Ovary (tissue), 3 donors: ENCODE measurements around the gene GABRG3.

Experiments used
- CTCF ChIP-seq, 3 donors: fragments of 450-650 bp in 2 of 3; fragments of 200-600 bp in 1 of 3; IDR thresholded peaks; one replicate each; pipeline versions ENCODE4 v1.5.1 to v1.8.0; 2016 to 2022; ENCODE audit warnings: antibody characterized with exemption in 3 of 3, mild to moderate bottlenecking in 1 of 3
- EP300 ChIP-seq: sonication (generic); formaldehyde crosslinking; IDR thresholded peaks from one replicate; pipeline ENCODE4 v1.6.1; 2017; ENCODE audit warnings: antibody characterized with exemption
- donor health status: DM: no; HTN: no; CAD: no.

DNA sequence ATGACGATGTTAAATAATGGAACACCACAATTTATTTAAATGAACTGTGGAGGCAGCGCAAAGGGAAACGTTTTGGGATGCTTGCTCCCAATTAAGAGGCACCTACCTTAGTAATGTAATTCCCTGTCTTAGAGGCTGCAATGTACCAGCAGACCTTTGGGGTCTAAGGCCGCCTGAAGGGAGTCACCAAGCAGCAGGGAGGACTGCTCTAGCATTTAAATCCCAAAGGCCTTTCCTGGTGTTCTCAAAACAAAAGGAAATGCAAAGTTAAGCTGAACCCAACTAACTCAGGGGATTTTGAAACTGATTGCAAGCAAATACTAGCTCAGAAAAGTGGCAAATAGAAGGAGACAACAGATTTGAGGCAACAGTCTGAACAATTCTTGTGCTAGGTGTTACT is 510.8 kb downstream of the GABRG3 start:
- TF ChIP-seq CTCF (IDR thresholded peaks at IDR 0.05) (no peak), EP300 (no peak)
